Lung microvascular endothelial cell (primary cell): ENCODE data around the gene FMNL3. TPM values are rescaled to one million over a fixed set of nuclear protein-coding genes. Genes with fewer than 3 reads are reported as not detected.
"Not testable (repeated sequence)": the region's sequence is repeated elsewhere in the genome, so short reads cannot be mapped to it uniquely, and the experiment has no call there.

Source experiments
- DNase-seq, 2 donors: peaks; one replicate each; pipeline versions ENCODE4 v3.0.0 to v3.0.0-alpha.2; 2010; ENCODE audit warnings: low read depth in 2 of 2
- total RNA-seq: library from RNA; depleted of rRNA; stranded (reverse); fragments of >200 nt; gene quantifications from 2 replicates; pipeline ENCODE4 v1.2.1, GENCODE V29; 2014

The FMNL3 gene
- total RNA-seq, 1 donor from 2014 or later = 52.0 TPM

DNA sequence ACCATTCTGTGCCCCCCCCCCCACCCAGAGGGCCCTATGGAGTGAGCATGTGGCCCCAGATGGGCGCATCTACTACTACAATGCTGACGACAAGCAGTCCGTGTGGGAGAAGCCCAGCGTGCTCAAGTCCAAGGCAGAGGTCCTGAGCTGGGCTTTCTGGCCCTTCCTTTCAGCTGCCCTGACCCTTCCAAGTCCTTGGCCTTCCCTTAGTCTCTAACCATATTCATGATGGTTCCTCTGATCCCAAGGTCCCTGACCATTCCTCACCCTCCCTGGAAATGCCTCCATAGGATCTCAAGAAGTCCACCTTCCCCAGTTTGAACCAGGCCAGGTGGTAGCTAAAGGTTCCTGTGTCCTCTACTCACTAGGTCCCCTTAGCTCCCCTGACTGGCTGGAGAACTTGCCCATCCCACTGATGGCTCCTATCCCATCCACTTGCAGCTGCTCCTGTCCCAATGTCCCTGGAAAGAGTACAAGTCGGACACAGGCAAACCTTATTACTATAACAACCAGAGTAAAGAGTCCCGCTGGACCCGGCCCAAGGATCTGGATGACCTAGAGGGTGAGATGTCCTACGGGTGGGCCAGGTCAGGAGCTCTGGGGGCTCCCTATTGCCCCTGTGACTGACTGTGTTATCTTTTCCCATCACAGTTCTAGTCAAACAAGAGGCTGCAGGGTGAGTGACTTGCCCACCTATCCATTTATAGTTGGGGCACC lies 74.1 kb downstream of the FMNL3 start:
- DNase-seq = no peak

DNA sequence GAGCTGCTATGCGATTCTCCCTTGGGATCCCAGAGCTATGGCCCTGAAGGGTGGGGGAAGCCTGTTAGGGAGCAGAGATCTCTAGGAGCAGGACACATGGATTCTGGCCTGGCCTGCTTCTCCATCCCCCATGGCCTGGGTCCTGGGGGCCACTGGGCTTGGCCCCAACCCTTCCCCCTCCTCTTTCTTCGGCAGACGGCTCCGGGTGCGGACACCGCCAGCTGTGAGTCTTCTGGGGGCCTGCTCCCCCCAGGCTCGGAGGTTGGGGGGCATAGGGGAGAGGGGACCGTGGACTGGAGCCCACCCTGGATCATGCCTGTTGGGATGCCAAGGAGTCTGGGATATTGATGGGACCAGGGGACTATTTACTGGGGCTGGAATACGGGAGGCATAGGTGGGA lies 74.8 kb downstream of the FMNL3 start:
- DNase-seq = no peak

DNA sequence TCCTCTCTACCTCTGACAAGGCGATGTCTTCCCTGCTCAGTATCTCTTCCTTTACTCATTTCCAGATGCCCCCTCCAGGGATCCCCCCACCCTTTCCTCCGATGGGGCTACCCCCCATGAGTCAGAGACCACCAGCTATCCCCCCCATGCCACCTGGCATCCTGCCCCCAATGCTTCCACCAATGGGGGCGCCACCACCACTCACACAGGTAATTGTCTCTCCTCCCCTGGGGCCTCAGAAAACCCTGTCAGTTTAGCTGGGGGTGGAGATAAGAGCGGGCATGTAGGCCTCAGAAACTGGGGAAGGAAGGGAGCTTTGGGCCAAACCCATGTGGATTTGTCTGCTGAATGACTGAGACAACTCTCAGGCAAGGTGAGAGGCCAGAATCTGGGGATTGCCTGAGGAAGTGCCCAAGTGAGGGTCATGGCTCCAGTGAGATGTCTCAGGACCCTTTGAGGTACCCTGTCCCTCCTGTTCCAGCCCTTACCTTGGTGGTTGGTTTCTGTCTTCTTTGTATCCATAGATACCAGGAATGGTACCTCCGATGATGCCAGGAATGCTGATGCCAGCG lies 75.8 kb downstream of the FMNL3 start:
- no peak for DNase-seq

DNA sequence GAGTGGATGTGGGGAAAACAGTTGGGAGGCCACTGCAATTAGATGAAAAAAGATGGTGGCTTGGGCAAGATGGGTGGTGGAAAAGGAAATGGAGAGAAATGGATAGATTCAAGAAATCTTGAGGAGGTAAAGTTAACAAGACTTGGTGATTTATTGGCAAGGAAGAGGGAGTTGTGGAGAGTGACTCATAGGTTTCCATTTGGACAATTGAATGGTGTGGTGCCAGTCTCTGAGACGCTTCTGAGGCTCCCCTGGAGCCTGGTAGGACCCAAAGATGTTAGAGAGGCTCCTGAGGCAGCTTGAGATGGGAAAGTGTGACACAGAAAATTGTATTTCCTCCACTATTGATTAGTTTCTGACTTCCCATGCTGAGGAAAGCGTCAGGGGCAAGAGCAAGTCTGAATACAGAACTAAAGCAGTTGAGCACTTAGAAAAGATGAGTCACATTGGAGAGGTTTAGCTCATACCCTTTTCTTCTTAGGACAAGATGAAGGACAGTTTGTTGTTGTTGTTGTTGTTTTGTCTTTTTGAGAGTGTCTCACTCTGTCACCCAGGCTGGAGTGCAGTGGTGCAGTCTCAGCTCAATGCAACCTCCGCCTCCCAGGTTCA lies 79.3 kb downstream of the FMNL3 start:
- DNase-seq = peak in 1 of 2 donors; percentile 64

DNA sequence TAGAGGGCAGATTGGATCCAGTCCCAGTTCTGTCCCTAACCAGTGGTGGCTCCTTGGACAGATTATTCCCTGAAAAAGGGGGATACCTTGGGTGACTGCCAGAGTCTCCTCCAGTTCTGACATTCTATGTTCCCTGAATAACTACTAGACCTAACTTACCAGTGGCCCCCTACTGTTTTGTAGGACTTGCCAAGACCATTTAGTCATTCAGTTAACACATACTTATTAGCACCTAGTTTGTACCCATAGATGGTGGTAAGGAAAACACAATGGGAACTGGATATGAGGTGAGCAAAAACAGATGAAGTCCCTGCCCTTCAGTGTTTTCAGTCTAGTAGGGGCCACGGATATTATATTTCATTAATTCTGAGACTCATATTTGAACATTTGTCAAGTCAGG lies 80.4 kb downstream of the FMNL3 start:
- no peak for DNase-seq

DNA sequence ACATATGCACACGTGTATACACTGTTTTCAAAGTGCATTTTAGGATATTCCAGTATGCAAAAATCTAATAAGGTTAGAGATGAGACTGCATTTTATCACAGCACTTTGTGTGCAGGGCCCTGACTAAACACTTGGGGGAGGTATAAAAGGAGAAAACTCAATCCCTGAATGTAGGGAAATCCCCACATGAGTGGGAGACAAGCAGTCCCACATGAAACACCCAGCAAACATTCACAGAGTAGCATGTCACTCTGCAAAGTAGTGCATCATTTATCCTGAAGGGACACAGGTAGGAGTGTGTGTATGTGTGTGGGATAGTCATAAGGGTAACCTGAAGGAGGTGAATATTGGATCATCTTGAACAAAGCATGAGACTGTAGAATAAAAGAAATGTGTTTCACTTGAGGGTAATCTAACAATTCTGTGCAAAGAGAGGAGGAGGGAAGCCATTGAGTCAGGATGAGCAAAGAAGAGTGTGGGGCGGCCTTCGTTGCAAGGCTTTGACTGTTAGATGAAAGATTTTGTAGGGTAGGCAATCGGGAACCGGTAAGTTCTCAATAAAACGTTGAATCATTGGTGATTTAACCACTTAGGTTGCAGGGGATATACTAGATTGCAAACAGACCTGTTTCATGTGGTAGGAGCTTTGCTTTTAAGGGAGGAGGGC lies 80.9 kb downstream of the FMNL3 start:
- DNase-seq = peak in 1 of 2 donors; percentile 24

DNA sequence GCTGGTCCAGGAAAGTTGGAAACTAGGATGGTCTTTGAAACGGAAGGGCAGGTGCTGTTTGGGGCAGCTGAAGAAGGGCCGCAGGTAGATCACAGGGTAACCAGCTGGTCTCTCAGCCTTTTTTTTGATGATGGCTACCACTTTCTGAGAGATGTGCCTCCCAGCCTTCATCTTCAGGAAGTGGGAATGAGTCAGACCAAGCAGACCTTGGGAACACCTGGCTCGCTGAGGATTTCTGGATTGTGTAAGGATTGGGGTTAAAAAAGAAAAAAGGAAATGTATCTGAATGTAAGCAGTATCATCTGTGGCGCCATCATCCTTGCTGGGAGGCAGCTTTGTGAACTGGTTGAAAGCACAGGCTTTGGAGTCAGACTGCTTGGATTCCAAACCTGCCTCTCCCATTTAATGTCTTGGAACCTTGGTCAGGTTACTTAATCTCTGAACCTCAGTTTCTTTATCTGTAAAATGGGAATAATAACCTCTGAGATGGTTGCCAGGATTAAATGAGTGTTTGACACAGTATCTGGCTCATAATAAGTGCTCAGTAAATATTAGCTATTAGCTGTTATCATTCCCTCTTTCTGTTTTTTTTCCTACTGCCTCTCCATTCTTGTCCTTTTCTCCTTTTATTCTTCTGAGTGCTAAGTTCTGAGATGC lies 82.2 kb downstream of the FMNL3 start:
- peak in 1 of 2 donors; percentile 38 for DNase-seq

DNA sequence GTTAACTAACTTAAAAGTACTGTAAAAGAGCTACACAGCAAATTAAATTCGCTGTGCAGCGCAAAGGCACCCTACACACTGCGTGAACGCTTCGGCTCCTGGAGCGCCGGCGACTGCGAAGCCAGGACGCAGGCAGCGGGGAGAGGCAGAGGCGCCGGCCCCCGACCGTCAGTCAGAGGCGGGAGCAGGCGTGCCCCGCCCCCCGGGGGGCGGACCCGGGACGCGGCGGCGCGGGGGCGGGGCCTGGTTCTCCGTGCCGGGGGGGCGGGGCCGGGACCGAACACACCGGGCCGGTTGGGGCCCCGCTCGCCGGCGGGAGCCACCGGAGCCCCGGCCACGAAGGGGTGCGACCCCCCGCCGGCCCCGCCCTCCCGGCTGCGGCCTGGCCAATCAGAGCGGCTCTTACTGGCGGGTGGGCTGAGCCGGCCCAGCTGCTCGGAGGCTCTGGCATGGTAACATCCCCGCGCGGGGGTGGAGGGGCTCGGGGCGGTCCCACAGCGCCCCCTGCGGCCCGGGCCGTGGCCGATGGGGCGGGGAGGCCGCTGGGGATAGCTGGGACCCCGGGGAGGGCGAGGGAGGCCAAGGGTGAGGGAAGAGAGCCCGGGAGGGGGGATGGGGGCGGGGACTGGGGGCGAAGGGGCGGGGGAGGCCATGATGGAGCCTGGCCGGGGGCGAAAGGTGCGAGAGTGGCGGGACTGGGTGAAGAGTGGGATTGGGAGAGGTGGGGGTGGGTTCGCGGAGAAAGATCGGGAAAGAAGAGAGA lies 83.9 kb downstream of the FMNL3 start, which contains the start of gene PRPF40B:
TSS of gene PRPF40B (plus strand) at position 420 of the 763 bp plus-strand sequence. CDS start at position 450, 30 bp downstream.
- peak; percentile 84 to 89 for DNase-seq

DNA sequence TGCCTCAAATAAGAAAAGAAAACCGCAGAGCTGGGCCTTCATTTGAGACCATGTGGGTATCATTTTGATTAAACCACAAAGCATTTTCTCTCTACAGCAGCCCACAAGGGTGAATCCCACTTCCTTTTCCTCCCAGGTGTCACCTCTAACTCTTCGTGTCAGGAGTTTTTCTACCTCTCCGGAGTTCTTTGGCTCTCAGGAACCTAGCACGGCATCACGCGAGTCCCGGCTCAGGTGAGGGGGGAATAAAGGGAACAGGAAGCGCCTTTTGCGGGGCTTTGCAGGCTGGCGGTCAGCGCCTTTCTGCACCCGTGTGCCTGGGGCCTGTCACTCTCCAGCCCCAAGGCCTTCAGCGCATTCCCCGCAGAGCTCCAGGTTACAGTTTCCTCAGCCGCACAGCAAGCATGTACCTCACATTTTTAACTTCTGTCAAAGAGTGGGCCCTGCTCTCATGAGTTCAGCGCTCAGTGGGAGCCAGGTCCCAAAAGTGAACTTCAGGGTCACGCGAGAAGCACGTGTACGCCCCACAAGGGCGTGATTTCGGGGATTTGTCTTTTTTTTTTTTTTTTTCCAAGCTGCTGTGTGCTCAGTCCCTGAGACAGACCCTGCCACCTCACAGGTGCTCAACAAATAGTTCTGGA lies 84.6 kb downstream of the FMNL3 start:
- DNase-seq = no peak

DNA sequence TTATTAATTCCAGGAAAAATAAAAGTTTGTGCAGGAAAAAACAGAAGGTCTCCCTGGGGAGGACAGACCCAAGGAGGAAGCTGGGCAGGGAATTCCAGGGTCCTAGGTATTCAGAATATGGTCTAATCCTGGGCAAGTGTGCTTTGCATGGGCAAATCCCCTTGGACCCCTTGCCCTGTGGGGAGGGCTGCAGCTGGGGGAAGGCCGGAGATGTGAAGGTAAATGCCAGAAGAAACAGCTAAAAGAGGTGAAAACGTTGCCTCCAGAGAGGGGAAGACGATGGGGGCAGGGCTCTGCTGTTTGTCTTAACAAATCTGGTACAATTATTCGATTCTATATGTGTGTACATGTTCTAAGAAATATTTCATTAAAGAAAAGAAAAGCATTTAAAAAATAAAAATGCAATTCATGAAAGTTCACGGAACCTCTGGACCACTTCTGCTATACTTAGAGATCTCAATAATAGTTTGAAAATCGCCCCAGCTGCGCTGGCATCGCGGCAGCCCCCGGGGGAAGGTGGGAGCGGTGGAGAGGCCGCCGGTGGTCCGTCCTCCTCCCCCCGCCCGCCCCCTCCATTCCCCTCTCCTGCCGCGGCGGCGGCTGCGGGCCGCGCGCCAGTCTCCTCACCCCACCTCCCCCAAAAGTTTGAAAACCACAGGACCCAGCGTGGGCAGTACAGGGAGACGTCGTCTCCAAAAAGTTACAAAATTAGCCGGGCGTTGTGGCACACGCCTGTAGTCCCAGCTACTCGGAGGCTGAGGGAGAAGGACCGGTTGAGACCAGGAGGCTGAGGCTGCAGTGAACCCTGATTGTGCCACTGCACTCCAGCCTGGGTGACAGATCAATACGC lies 85.3 kb downstream of the FMNL3 start:
- no peak for DNase-seq

DNA sequence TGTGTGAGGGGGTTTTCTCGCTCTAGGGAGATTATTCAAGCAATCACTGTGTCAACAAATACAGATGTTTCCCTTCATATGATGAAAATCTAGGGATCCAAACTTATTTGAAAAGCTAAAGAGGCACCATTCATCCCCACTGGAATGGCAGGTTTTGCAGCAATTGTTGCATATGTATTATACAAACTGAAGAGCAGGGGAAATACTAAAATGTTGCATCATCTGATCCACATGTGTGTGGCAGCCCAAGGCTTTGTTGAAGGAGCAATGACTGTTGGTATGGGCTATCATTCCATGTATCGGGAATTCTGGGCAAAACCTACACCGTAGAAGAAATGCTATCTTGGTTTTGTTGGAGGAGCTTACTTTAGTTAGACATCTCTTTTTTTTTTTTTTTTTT lies 87.9 kb downstream of the FMNL3 start:
- DNase-seq = no peak

DNA sequence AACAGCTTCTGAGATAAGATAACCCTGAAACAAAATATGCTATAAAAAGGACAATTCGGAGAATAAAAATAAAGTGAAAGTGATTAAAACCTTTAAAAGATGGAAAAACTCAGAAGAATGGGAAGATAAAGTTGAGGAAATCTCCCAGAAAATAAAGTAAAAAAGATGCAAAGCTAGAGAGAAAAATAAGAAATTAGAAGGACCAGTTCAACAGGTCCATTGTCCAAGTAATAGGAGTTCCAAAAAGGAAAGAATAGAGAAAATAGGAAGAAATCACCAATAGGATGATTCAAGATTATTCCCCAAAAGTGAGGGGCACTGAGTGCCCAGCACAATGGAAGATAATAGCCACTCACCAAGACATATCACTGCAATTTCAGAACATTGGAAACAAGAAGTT lies 88.6 kb downstream of the FMNL3 start:
- no peak for DNase-seq

DNA sequence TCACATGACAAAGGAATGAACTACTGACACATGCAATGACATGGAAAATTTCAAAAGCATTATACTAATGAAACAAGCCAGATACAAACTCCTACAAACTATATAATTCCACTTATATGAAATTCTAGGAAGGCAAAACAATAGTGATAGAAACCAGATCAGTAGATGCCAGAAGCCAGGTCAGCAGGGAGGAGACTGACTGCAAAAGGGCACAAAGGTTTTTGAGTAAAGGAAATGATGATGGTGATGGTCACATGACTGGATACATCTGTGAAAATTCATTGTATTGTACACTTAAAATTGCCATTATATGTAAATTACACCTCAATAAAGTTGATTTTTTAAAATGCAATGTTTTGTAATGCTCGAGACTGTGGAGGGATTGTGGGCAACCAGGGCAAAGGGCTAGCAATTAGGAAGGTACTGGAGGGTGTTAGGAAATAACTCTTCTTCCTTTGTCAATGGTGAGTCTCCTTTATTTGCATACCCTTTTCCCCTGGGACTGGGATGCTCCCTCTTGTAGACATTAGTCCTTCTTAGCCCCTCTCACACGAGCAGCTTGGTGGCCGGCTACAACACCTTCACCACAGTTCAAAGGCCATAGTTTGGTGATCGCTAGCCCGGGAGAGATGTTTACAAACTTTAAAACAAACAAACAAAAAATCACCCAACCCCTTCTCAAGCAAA lies 90.5 kb downstream of the FMNL3 start:
- DNase-seq = peak in 1 of 2 donors; percentile 81

DNA sequence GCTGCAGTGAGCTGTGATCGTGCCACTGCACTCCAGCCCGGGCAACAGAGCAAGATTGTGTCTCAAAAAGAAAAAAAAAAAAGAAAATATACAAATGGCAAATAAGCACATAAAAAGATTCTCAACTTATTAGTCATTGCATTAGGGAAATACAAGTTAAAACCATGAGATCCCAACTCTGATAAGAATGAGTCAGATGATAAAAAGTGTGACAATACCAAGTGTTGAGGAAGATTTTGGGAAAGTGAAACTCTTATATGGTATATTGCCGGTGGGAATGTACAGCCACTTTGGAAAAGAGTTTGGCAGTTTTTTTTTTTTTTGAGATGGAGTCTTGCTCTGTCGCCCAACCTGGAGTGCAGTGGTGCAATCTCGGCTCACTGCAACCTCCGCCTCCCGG lies 91.5 kb downstream of the FMNL3 start:
- peak in 1 of 2 donors; percentile 32 for DNase-seq

DNA sequence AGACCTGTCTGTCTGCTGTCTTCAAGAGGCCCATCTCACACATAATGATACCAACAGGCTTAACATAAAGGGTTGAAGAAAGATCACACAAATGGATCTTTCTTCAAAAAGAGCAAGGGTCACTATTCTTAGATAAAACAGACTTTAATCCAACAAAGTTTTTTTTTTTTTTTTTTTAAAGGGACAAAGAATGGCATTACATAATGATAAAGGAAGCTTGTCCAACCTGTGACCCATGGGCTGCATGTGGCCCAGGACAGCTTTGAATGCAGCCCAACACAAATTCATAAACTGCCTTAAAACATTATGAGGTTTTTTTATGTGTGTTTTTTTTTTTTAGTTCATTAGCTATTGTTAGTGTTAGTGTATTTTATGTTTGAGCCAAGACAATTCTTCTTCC lies 95.0 kb downstream of the FMNL3 start:
- DNase-seq = peak in 1 of 2 donors; percentile 31

DNA sequence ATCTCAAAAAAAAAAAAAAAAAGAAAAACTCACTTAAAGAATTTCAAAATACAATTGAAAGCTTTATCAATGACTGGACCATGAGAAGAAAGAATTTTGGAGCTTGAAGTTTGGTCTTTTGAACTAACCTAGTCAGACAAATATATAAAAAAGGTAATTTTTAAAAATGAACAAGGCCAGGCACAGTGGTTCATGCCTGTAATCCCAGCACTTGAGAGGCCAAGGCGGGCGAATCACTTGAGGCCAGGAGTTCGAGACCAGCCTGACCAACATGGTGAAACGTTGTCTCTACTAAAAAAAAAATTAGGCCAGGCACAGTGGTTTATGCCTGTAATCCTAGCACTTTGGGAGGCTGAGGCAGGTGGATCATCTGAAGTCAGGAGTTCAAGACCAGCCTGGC lies 96.4 kb downstream of the FMNL3 start:
- DNase-seq = not testable (repeated sequence)

DNA sequence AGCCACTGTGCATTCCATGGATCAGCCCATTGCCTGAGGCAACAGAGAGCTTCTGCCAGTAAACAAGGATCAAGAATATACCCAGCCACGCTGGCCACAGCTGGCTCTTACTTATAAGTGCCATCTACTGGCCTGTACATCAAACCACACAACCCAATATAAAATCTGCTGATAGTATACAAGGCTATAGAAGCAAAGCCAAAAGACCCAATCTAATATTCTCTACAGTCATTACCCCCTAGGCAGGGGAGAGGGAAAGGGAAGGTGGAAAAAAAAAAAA lies 97.4 kb downstream of the FMNL3 start:
- DNase-seq = no peak

DNA sequence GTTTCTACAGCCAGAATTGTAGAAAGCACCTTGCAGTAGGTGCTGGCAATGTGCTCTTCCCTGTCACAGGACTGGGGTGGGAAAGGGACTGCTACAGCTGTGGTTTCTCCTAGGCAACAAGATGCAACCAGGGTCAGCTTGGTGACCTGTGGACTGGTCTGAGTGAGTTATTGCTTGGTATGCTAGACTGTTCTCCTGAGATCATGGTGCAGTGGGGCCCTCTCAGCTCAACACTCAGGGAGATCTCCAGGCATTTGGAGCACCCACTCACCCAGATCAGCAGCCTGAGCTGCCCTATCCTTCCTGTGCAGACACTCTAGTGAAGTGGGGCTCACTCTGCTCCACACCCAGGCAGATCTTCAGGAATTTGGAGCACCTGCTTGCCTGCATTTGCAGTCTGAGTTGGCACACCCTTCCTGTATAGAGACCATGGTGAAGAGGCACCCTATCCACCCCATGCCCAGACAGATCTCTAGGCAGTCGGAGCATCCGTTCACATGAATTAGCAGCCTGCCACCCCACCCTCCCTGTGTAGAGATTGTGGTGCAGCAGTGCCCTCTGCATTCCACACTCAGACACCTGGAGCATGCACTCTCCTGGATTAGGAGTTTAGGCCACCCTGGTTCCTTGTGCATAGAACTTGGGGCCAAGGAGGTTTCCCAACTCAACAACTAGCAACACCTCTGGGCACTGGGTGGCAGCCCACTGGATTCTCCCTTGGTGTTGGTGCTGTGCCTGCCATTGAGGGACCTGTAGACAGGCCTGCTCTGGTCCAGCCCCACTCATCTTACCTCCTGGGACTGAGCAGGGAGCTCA lies 97.9 kb downstream of the FMNL3 start:
- no peak for DNase-seq
